Measurements from ENCODE around the gene RNF145.
"Not testable (repeated sequence)": the region's sequence is repeated elsewhere in the genome, so short reads cannot be mapped to it uniquely, and the experiment has no call there.

RNF145 gene

DNA sequence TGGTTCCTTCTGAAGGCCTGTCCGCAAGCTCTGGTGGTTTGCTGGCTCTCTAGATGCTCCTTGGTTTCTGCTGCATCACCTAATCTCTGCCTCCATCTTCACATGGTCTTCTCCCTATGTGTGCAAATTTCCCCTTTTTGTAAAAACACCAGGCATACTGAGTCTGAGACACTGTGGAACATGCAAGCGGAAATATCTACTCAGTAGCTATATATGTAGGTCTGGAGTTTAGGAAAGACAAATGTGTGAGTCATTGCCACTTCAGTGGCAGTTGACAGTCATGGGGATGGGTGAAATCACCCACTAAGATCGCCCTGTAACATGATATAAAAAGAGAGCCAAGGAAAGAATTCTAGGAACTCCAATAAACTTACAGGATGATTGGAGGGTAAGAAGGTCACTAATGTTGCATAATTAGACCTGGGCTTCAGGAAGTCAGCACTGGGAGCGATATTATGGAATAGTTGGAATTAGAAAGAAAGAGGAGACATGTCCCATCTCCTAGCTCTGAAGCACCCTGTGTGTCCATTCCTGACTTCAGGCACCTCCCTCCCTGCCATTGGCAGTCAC is 31.0 kb upstream of the RNF145 start:
- no peak overlapping the region for H4K5ac ChIP-seq (ENCODE audit: low read length)
- no peak overlapping the region for H3K56ac ChIP-seq (ENCODE audit: low read length)
- no peak overlapping the region for H2BK5ac ChIP-seq (ENCODE audit: low read length)
- no peak overlapping the region for H3K4me3 ChIP-seq (ENCODE audit: low read length)
- no peaks in the 10 kb centered on the region for H3K4me1 ChIP-seq (ENCODE audit: control insufficient read depth, low read depth, low read length)
- H3K27me3 ChIP-seq (ENCODE audit: insufficient read depth, low read length, poor library complexity) = no peaks in the 10 kb centered on the region
- no peaks in the 10 kb centered on the region for H3K79me2 ChIP-seq (ENCODE audit: control insufficient read depth, insufficient read depth, low read length)
- H2BK15ac ChIP-seq (replicated peaks; ENCODE audit: low read depth) = no peak overlapping the region
- no peaks in the 10 kb centered on the region for H3K79me1 ChIP-seq (ENCODE audit: low read length)
- H3K4me2 ChIP-seq (ENCODE audit: low read length) = no peak overlapping the region
- H2AK5ac ChIP-seq (ENCODE audit: low read length) = no peak overlapping the region
- no peak overlapping the region for H3K23ac ChIP-seq (ENCODE audit: low read length)
- H2BK120ac ChIP-seq (ENCODE audit: low read depth, low read length) = no peak overlapping the region
- H4K8ac ChIP-seq (ENCODE audit: low read depth, low read length) = no peak overlapping the region
- H3K18ac ChIP-seq (ENCODE audit: low read length) = no peak overlapping the region
- no peak overlapping the region for H3K27ac ChIP-seq (ENCODE audit: low read depth, low read length)
- H3K36me3 ChIP-seq (ENCODE audit: control insufficient read depth, insufficient read depth, low read length) = no peaks in the 10 kb centered on the region
- peak; percentile 39 for DNase-seq
- H3K9ac ChIP-seq (ENCODE audit: low read length) = no peak overlapping the region
- no peak overlapping the region for H3K4ac ChIP-seq (ENCODE audit: low read depth, low read length)
- WGBS (ENCODE audit: extremely low coverage, insufficient coverage, low lambda C conversion rate) = no CpG with 5 or more reads among the region's 4 CpGs

DNA sequence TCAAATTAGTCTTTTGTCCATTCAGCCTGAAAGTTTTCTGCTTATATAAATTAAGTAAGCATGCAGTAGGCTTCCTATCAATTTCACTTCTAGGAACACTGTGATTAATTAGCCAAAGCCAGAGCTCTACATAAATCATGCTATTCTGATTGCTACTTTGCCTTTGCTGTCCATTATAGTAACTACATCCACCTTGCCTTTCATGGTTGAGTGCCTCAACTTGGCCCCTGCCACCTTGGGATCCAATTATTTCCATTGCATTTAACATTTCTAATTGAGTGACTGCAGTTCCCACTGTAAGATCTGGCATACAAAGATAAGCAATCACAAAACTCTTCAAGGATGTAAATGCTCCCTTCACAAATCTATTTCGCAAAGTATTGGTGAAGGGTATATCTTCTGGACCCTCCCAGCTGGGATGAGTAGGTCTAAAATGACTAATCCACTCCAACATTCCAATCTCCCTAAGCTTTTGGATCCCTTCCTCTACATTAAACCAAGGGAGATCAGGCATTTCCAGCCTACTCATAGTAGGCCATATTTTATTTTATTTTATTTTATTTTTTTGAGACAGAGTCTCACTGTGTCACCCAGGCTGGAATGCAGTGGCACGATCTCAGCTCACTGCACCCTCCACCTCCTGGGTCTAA is 26.6 kb upstream of the RNF145 start:
- H3K23ac ChIP-seq (ENCODE audit: low read length); H3K18ac ChIP-seq (ENCODE audit: low read length); DNase-seq; H3K4ac ChIP-seq (ENCODE audit: low read depth, low read length); H3K4me1 ChIP-seq (ENCODE audit: control insufficient read depth, low read depth, low read length); H3K4me2 ChIP-seq (ENCODE audit: low read length); H2AK5ac ChIP-seq (ENCODE audit: low read length); H3K36me3 ChIP-seq (ENCODE audit: control insufficient read depth, insufficient read depth, low read length); H4K5ac ChIP-seq (ENCODE audit: low read length); H2BK120ac ChIP-seq (ENCODE audit: low read depth, low read length); H3K79me1 ChIP-seq (ENCODE audit: low read length); H3K79me2 ChIP-seq (ENCODE audit: control insufficient read depth, insufficient read depth, low read length); H3K27ac ChIP-seq (ENCODE audit: low read depth, low read length); H3K9ac ChIP-seq (ENCODE audit: low read length); H2BK5ac ChIP-seq (ENCODE audit: low read length); H3K4me3 ChIP-seq (ENCODE audit: low read length); H3K56ac ChIP-seq (ENCODE audit: low read length); H2BK15ac ChIP-seq (replicated peaks; ENCODE audit: low read depth); H3K27me3 ChIP-seq (ENCODE audit: insufficient read depth, low read length, poor library complexity); H4K8ac ChIP-seq (ENCODE audit: low read depth, low read length): not testable (repeated sequence)
- WGBS (ENCODE audit: extremely low coverage, insufficient coverage, low lambda C conversion rate) = no CpG with 5 or more reads among the region's 2 CpGs

DNA sequence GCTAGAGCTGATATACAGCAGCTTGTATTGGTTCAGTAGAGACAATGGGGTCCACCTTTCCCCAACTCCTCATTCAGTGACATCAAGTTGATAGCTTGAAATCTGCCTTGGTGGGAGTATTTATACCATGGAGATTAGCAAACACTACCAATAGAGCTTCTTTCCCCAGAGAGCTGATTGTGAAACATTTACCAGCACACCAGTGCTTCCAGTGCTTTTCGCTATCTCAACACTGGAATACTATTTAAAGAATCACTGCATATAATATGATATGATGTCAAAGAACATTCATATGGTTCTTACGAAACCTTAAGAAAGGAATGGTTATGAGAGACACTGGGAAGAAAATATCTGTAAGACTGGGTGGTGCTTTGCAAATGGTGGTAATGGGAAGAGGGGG is 21.8 kb upstream of the RNF145 start:
- no peak for DNase-seq
- H2BK120ac ChIP-seq (ENCODE audit: low read depth, low read length) = no peak overlapping the region
- H3K23ac ChIP-seq (ENCODE audit: low read length) = no peak overlapping the region
- H2BK5ac ChIP-seq (ENCODE audit: low read length) = no peak overlapping the region
- no peaks in the 10 kb centered on the region for H3K36me3 ChIP-seq (ENCODE audit: control insufficient read depth, insufficient read depth, low read length)
- H4K8ac ChIP-seq (ENCODE audit: low read depth, low read length) = no peak overlapping the region
- no peaks in the 10 kb centered on the region for H3K79me2 ChIP-seq (ENCODE audit: control insufficient read depth, insufficient read depth, low read length)
- H3K4me3 ChIP-seq (ENCODE audit: low read length) = no peak overlapping the region
- no peak overlapping the region for H3K4me2 ChIP-seq (ENCODE audit: low read length)
- no peak overlapping the region for H3K9ac ChIP-seq (ENCODE audit: low read length)
- no peak overlapping the region for H3K4ac ChIP-seq (ENCODE audit: low read depth, low read length)
- no peaks in the 10 kb centered on the region for H3K79me1 ChIP-seq (ENCODE audit: low read length)
- no peak overlapping the region for H3K27ac ChIP-seq (ENCODE audit: low read depth, low read length)
- no peak overlapping the region for H2BK15ac ChIP-seq (replicated peaks; ENCODE audit: low read depth)
- no peak overlapping the region for H4K5ac ChIP-seq (ENCODE audit: low read length)
- no peaks in the 10 kb centered on the region for H3K27me3 ChIP-seq (ENCODE audit: insufficient read depth, low read length, poor library complexity)
- H3K56ac ChIP-seq (ENCODE audit: low read length) = no peak overlapping the region
- H3K4me1 ChIP-seq (ENCODE audit: control insufficient read depth, low read depth, low read length) = no peaks in the 10 kb centered on the region
- WGBS (ENCODE audit: extremely low coverage, insufficient coverage, low lambda C conversion rate) = no CpG with 5 or more reads among the region's 2 CpGs
- H2AK5ac ChIP-seq (ENCODE audit: low read length) = no peak overlapping the region
- no peak overlapping the region for H3K18ac ChIP-seq (ENCODE audit: low read length)

DNA sequence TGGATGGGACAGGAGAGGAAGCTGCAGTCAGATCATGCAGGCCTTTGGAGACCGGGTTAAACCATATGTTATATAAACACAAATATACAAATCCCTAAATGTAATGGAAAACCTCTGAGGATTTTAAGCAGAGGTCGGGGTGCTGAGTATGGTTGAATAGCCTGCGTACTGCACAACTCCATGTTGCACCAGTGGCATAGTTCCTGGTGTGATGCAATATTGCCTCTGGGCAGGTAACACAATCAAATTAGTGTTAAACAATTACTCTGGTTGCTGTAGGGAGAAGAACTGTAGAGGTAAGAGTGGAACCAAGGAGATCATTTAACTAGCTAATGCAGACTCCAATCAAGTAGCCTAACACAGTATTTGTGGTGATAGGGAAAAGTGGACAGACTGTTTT is 21.3 kb upstream of the RNF145 start:
- H3K79me2 ChIP-seq (ENCODE audit: control insufficient read depth, insufficient read depth, low read length) = no peaks in the 10 kb centered on the region
- no peak overlapping the region for H3K9ac ChIP-seq (ENCODE audit: low read length)
- no peak overlapping the region for H2BK15ac ChIP-seq (replicated peaks; ENCODE audit: low read depth)
- no peaks in the 10 kb centered on the region for H3K36me3 ChIP-seq (ENCODE audit: control insufficient read depth, insufficient read depth, low read length)
- no peak overlapping the region for H3K56ac ChIP-seq (ENCODE audit: low read length)
- H3K4me2 ChIP-seq (ENCODE audit: low read length) = no peak overlapping the region
- no peak overlapping the region for H3K27ac ChIP-seq (ENCODE audit: low read depth, low read length)
- WGBS (ENCODE audit: extremely low coverage, insufficient coverage, low lambda C conversion rate) = no CpG with 5 or more reads among the region's 3 CpGs
- H2BK5ac ChIP-seq (ENCODE audit: low read length) = no peak overlapping the region
- H3K18ac ChIP-seq (ENCODE audit: low read length) = no peak overlapping the region
- H3K4me3 ChIP-seq (ENCODE audit: low read length) = no peak overlapping the region
- no peak overlapping the region for H2AK5ac ChIP-seq (ENCODE audit: low read length)
- no peak overlapping the region for H3K23ac ChIP-seq (ENCODE audit: low read length)
- no peaks in the 10 kb centered on the region for H3K4me1 ChIP-seq (ENCODE audit: control insufficient read depth, low read depth, low read length)
- DNase-seq = peak; percentile 28
- no peak overlapping the region for H4K5ac ChIP-seq (ENCODE audit: low read length)
- no peak overlapping the region for H4K8ac ChIP-seq (ENCODE audit: low read depth, low read length)
- H3K27me3 ChIP-seq (ENCODE audit: insufficient read depth, low read length, poor library complexity) = no peaks in the 10 kb centered on the region
- H3K4ac ChIP-seq (ENCODE audit: low read depth, low read length) = no peak overlapping the region
- H3K79me1 ChIP-seq (ENCODE audit: low read length) = no peaks in the 10 kb centered on the region
- H2BK120ac ChIP-seq (ENCODE audit: low read depth, low read length) = no peak overlapping the region

DNA sequence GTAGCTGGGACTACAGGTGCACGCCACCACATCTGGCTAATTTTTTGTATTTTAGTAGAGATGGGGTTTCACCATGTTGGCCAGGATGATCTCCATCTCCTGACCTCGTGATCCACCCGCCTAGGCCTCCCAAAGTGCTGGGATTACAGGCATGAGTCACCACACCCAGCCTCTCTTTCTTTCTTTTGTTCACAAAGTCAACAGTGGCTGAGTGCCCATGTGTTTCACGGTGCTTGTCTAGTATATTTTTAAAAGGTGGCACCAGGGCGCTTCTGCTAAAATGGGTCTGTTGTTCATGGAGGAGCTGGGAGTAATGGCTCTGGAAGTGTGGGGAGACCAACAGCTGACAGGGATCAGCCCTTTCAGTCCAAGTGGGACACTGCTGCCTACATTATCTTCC is 18.7 kb upstream of the RNF145 start:
- not testable (repeated sequence) for H2BK5ac ChIP-seq (ENCODE audit: low read length); H2BK15ac ChIP-seq (replicated peaks; ENCODE audit: low read depth); H3K4me1 ChIP-seq (ENCODE audit: control insufficient read depth, low read depth, low read length); H3K79me1 ChIP-seq (ENCODE audit: low read length); H3K56ac ChIP-seq (ENCODE audit: low read length); H4K5ac ChIP-seq (ENCODE audit: low read length); H3K79me2 ChIP-seq (ENCODE audit: control insufficient read depth, insufficient read depth, low read length); H3K27me3 ChIP-seq (ENCODE audit: insufficient read depth, low read length, poor library complexity); H2BK120ac ChIP-seq (ENCODE audit: low read depth, low read length); H3K18ac ChIP-seq (ENCODE audit: low read length); H2AK5ac ChIP-seq (ENCODE audit: low read length); H3K4me2 ChIP-seq (ENCODE audit: low read length); H3K4ac ChIP-seq (ENCODE audit: low read depth, low read length); H3K4me3 ChIP-seq (ENCODE audit: low read length); H4K8ac ChIP-seq (ENCODE audit: low read depth, low read length); H3K9ac ChIP-seq (ENCODE audit: low read length); H3K23ac ChIP-seq (ENCODE audit: low read length); DNase-seq; H3K36me3 ChIP-seq (ENCODE audit: control insufficient read depth, insufficient read depth, low read length); H3K27ac ChIP-seq (ENCODE audit: low read depth, low read length)
- no CpG with 5 or more reads among the region's 5 CpGs for WGBS (ENCODE audit: extremely low coverage, insufficient coverage, low lambda C conversion rate)

DNA sequence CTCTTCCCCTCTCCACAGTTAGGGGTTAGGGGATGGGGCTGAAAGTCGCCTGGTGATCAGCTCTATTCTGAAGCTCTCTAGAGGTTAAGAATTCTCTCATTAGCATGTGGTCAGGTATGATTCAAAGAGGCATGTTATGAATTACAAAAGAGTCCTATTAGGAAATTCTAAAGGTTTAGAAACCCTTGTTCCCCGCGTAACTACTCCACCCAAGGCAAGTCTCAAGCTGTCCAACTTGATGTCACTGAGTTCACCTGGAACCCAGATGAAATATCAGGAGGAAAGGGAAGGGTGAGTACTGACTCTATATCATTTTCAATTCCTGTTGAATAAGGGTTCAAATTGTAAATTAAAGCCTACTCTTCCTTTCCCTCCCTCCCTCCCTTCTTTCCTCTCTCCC is 18.1 kb upstream of the RNF145 start:
- WGBS (ENCODE audit: extremely low coverage, insufficient coverage, low lambda C conversion rate) = no CpG with 5 or more reads among the region's 3 CpGs
- no peak for DNase-seq
- Histone ChIP-seq H2BK5ac (ENCODE audit: low read length) (no peak overlapping the region), H3K27me3 (ENCODE audit: insufficient read depth, low read length, poor library complexity) (no peaks in the 10 kb centered on the region), H3K27ac (ENCODE audit: low read depth, low read length) (no peak overlapping the region), H3K9ac (ENCODE audit: low read length) (no peak overlapping the region), H4K5ac (ENCODE audit: low read length) (no peak overlapping the region), H3K4me2 (ENCODE audit: low read length) (no peak overlapping the region), H3K23ac (ENCODE audit: low read length) (no peak overlapping the region), H3K56ac (ENCODE audit: low read length) (no peak overlapping the region), H3K79me2 (ENCODE audit: control insufficient read depth, insufficient read depth, low read length) (no peaks in the 10 kb centered on the region), H4K8ac (ENCODE audit: low read depth, low read length) (no peak overlapping the region), H2BK120ac (ENCODE audit: low read depth, low read length) (no peak overlapping the region), H3K4ac (ENCODE audit: low read depth, low read length) (no peak overlapping the region), H3K4me3 (ENCODE audit: low read length) (no peak overlapping the region), H3K4me1 (ENCODE audit: control insufficient read depth, low read depth, low read length) (no peaks in the 10 kb centered on the region), H3K18ac (ENCODE audit: low read length) (no peak overlapping the region), H3K36me3 (ENCODE audit: control insufficient read depth, insufficient read depth, low read length) (no peaks in the 10 kb centered on the region), H2BK15ac (replicated peaks; ENCODE audit: low read depth) (no peak overlapping the region), H2AK5ac (ENCODE audit: low read length) (no peak overlapping the region), H3K79me1 (ENCODE audit: low read length) (no peaks in the 10 kb centered on the region)

Measured in mesendoderm (in vitro differentiated cells).